SIG-M5 treated with dmso at 0.1 percent for 504 hours (cell line): Measurements from ENCODE around the gene FZR1.
"Not testable (repeated sequence)": the region's sequence is repeated elsewhere in the genome, so short reads cannot be mapped to it uniquely, and the experiment has no call there.

ENCODE experiments used
- DNase-seq: peaks from one replicate; lab custom pipeline; 2025; ENCODE audit not compliant: unreplicated experiment; lab: John Stamatoyannopoulos, UW

FZR1 gene

DNA sequence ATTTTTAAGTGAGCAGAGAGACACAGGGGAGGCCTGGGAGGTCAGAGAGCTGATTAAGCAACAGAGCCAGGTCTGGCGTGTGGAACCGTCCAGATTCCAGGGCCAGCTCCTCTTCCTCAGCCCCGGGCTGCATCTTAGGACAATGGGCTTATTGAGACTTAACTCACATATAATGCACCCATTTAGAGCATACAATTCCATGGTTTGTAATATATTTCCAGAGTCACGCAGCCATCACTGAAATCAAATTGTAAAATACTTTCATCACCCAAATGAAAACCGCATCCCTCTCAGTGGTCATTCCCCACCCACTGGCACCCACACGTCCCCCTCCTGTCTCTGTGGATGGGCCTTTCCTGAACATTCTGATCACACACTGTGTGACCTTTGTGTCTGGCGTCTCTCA, 64.5 kb downstream of the FZR1 start:
- DNase-seq, result no peak

DNA sequence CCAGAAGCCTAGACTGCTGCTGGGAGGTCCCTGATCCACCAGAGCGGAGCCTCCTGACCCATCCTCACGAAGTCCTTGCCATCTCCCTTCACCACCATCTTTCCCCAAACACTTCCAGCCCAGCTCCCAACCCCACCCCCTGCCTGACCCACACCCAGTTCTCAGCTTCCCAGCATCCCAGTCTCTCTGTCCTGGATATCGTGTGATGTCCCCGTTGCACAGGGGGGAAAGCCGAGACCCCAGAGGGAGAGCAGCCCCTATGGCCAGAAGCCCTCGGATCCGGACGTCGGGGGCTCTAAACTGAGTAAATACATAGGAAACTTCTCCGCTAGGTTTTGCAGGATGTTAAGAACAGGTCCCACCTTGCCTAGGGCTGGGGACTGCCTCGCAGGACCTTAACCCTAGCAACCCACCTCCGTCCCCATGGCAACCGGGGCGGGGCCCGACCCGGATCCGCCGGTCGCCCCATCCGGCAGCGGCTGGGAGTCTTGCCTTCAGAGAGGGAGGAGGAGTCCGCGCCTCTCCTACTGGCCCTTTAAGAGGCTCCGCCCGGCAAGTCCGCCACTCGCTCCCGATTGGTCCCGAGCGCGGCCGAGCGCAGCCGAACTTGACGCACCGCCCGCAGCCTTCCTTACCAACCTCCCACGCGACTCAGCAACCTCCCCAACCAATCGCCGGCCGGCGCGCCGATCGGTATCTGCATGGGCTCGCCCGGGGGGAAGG, 66.2 kb downstream of the FZR1 start:
- DNase-seq, result peak; percentile 97

DNA sequence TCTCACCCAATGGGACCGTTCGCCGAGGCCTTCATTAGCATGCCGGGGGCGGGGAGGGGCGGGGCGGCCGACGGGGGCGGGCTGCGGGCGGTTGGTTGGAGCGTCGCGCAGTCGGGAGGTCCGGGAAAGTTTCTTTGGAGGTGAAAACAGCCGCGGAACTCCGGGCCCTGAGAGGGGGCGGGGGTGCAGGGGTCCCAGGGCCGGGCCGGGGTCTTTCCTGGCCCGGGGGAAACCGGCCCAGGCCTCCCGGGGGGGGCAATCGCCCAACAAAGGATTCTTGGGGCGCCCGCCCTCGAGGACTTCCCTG, 66.7 kb downstream of the FZR1 start, which contains the start of gene HMG20B:
Gene HMG20B (plus strand): TSS at position 90 of the 307 bp plus-strand sequence. CDS start 366 bp downstream, outside the sequence.
- DNase-seq, result no peak

DNA sequence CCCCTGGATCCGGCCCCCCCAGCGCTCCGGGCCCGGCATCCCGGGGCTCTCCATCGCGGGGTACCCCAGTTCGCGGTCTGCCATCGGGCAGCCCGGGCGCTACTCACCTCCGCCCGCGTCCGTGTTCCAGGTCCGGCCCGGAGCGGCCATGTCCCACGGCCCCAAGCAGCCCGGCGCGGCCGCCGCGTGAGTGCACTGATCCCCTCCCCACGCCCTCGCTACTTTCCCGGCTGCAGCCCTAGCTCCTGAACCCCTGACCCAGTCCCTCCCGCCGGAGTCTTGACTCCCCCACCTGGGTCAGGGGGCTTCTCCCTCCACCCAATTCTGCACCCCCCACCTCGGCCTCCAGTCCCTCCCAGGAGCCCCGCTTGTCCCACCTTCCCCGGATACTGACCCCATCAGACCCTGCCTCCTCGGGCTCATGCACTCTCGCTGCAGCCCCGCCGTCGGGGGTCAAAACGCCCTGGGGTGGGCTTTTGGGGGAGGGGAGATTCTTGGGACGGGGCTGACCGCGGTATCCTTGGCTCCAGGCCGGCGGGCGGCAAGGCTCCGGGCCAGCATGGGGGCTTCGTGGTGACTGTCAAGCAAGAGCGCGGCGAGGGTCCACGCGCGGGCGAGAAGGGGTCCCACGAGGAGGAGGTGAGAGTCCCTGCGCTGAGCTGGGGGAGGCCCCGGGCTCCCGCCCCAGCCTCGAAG, 67.2 kb downstream of the FZR1 start:
- no peak for DNase-seq

DNA sequence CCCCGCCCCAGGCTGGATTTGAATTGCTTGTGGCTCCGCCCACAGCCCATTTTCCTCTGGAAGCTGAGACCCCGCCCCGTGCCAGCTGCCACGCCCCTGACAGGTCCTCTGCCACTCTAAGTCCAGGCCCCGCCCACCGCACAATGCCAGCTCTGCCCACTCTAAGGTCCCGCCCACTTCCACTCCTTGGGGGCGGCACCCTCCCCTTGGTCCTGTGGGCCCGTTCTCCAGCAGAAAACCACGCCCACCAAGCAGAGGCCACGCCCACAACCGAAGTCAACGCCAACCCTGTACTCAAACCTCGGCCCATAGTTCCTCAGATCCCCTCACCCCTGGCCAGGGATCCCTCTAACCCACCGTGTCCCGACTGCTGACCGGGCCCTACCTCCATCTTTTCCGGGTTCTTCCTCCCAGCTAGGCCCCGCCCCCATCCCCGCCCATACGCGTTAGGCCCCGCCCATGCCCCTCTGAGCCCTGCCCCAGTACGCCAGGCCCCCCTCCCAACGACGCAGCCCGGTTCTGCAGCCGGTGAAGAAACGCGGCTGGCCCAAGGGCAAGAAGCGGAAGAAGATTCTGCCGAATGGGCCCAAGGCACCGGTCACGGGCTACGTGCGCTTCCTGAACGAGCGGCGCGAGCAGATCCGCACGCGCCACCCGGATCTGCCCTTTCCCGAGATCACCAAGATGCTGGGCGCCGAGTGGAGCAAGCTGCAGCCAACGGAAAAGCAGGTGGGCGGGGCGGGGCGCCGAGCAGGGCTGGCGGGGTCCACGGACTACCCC, 67.9 kb downstream of the FZR1 start:
- peak; percentile 93 for DNase-seq

DNA sequence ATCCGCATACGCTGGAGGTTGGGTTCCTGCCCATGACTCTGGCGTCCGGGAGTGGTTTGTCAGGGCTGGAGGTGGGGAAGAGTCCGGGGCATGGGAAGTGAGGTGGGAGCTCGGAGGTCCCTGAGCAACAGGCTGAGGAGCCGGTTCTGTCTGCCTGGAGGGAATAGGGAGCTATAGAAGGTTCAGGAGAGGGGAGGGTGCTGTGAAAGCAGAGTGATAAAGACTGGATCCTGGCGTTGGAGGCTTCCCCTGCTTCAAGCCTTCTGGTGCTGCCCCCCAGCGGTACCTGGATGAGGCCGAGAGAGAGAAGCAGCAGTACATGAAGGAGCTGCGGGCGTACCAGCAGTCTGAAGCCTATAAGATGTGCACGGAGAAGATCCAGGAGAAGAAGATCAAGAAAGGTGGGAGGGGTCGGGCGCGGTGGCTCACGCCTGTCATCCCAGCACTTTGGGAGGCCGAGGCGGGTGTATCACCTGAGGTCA, 69.2 kb downstream of the FZR1 start:
- no peak for DNase-seq

DNA sequence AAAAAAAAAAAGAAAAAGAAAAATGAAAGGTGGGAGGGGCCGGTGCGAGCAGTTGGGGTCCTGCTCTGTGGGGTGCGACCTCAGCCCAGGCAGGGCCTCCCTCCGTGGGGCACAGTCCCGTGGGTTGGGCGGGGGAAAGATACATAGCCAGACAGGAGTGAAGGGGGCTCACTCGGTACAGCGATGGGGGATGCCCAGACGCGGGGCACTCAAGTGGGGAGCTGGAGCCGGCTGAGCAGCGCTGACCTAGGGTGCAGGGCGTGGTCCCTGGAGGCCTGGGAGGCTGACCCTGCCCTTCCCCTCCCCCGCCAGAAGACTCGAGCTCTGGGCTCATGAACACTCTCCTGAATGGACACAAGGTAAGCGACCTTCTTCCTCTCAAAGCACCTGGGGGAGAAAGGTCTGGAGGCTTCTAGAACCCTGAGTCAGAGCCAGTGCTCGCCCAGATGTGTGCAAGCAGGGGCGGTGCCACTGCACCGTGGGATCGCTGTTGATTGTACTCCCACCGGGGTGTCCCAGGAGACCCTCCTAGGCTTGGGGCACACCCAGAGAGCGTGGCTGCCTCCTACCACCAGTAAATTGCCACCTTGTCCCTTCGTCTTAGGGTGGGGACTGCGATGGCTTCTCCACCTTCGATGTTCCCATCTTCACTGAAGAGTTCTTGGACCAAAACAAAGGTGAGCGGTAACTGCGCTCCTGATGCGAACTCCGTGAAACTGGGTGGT, 70.0 kb downstream of the FZR1 start:
- DNase-seq, result no peak

DNA sequence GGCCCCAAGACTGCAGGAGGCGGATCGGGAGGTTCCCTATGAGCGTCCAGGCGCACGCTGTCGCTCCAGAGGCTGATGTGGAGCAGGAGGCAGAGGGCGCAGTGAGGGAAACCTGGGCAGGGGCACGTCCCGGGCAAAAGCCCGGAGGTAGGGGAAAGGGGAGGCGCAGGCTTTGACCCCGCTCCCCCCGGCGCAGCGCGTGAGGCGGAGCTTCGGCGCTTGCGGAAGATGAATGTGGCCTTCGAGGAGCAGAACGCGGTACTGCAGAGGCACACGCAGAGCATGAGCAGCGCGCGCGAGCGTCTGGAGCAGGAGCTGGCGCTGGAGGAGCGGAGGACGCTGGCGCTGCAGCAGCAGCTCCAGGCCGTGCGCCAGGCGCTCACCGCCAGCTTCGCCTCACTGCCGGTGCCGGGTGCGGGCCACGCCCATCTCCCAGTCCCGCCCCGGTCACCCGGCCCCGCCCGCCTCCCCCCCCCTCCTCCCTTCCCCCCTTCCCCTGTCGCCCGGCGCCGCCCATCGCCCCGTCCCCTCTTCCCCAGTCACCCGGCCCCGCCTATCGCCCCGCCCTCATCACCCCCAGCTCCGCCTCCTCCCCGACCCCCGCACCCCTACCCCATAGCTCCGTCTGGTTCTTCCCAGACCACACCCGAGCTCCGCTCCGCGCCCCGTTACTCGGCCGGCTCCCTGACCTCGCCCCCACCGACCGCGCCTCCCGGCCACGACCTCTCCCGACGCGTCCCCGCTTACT, 70.8 kb downstream of the FZR1 start:
- DNase-seq, result no peak

DNA sequence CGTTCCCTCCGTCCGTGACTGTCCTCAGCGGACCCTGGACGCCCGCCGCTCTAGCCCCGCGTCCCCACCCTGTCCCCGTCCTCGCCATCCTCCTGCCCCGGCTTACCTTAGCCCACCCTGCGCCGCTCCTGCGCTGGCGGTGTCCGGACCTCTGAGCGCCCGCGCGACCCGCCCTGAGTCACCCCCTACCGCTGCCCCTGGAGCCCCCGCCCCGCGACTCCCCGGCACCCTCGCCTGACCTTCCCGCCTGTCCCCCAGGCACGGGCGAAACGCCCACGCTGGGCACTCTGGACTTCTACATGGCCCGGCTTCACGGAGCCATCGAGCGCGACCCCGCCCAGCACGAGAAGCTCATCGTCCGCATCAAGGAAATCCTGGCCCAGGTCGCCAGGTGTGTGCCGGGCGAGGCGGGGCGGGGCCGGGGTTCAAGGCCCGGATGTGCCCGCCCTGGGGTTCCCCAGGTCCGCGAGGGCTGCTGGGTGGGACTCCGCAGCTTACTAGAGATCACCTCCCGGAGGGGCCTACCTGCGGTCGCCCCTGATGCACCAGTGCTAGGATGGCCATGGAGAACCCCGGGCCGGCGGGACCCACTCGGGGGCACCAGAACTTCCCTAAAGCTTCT, 71.7 kb downstream of the FZR1 start:
- no peak for DNase-seq

DNA sequence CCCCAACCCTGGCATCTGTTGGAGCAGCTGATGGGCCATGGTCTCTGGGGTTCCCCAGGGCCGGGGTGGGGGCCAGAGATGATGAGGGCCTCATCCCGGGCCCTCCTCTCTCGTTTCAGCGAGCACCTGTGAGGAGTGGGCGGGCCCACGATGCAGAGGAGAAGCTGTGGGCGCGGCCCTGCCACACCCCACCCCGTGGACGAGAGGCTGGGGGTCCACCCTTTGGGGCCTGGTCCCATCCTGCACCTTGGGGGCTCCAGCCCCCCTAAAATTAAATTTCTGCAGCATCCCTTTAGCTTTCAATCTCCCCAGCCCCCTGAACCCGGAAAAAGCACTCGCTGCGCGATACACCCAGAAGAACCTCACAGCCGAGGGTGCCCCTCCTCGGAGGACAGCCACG, 72.3 kb downstream of the FZR1 start:
- DNase-seq, result no peak

DNA sequence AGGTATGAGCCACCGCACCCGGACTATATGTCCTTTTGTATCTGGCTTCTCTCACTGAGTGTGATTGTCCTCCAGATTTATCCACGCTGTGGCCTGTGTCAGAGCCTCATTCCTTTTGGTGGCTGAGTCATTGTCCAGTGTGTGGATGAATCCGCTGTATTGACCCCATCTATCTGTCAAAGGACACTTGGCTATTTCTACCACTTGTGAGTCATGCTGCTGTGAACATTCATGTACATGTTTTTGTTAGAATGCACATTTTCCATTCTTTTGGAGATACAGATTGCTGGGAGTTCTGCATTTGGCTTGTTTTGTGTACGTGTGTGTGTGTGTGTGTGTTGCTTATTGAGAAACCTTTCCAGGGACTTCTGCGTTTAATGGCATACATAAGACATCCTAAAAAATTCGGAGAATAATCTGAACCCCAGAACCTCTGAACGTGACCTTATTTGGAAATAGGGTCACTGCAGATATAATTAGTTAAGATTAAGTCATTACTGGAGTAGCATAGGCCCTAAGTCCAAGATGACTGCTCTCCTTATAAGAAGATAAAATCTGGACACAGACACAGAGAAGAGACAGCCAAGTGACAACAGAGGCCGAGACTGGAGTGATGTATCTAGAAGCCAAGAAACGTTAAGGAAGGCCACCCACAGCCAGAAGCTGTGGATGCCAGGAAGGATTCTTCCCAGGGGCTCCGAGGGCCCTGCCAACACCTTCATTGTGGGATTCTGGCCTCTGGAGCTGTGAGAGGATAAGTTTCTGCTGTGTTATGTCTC, 74.2 kb downstream of the FZR1 start:
- DNase-seq, result no peak

DNA sequence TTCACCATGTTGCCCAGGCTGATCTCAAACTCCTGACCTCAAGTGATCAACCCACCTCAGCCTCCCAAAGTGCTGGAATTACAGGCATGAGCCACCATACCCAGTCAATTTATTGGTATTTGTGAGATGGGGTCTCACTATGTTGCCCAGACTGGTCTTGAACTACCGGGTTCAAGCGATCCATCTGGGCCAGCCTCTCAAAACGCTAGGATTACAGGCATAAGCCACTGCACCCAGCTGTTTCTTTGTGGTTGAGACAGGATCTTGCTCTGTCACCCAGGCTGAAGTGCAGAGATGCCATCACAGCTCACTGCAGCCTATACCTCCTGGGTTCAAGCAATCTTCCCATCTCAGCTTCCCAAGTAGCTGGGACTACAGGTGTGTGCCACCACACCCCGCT, 75.7 kb downstream of the FZR1 start:
- DNase-seq, result not testable (repeated sequence)

DNA sequence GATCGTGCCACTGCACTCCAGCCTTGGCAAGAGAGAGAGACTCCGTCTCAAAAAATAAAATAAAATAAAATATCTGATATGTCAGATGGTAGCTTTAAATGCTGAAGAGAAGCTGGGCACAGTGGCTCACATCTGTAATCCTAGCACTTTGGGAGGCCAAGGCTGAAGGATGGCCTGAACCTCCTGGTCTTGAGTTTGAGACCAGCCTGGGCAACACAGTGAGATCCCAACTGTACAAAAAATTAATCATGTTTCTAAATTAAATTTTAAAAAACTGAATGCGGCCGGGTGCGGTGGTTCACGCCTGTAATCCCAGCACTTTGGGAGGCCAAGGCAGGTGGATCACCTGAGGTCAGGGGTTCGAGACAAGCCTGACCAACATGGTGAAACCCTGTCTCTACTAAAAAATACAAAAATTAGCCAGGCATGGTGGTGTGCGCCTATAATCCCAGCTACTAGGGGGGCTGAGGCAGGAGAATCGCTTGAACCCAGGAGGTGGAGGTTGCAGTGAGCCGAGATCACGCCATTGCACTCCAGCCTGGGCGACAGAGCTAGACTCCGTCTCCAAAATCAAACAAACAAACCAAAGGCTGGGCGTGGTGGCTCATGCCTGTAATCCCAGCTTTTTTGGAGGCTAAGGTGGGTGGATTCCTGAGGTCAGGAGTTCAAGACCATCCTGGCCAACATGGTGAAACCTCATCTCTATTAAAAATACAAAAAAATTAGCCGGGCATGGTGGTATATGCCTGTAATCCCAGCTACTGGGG, 78.1 kb downstream of the FZR1 start:
- not testable (repeated sequence) for DNase-seq

DNA sequence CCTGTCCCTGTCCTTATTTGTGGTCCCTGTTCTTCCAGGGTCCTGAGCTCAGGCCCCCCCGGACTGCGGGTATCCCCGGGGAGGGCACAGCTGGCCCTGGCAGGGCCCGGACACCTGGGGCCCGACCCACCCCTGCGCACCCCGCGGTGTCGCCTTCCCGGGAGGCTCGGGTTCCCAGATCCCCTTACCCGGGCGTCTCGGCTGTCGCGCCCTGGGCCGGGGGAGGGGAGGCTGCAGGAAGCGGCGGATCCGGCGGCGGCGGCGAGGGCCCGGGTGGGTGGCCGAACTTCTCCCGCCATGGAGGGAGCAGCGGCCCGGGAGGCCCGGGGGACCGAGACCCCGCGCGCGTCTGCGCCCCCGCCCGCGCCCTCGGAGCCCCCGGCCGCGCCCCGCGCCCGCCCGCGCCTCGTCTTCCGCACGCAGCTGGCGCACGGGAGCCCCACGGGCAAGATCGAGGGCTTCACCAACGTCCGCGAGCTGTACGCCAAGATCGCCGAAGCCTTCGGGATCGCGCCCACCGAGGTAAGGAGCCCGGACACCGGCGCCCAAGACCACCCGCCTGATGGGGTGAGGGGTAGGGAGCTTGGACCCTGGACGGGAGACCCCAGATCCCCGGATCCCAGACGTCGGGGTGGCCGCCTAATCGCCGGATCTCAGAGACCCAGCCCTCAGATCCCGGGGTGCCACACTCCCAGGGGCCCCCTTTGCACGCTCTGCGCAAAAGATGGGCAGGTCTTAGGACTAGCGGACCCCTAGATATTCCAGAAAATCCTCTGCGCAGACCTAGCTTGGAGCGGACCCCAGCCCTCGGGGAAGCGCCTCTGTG, 79.4 kb downstream of the FZR1 start, which contains the start of gene GIPC3:
Gene GIPC3 (plus strand): TSS at position 178 of the 826 bp plus-strand sequence. CDS start 120 bp downstream, at position 298.
- no peak for DNase-seq

DNA sequence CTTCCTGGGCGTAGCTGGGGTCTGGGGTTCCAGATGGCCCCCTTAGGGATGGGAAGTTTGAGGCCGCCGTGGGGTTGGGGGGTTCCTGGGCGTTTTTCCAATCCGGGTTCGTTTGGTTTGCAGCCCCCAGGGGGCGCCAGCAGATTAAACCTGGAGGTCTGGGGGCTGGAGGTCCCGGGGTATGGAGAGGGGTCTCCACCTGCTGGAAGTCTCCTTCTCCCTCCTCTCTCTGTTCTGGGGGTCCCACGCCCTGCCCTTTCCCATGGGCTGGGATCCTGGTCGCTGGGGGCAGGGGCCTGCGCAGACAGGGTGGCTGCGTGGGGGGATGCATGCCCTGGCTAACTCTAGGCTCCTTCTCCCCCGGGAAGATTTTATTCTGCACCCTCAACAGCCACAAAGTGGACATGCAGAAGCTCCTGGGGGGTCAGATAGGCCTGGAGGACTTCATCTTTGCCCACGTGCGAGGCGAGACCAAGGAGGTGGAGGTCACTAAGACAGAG, 80.1 kb downstream of the FZR1 start:
- DNase-seq, result no peak

DNA sequence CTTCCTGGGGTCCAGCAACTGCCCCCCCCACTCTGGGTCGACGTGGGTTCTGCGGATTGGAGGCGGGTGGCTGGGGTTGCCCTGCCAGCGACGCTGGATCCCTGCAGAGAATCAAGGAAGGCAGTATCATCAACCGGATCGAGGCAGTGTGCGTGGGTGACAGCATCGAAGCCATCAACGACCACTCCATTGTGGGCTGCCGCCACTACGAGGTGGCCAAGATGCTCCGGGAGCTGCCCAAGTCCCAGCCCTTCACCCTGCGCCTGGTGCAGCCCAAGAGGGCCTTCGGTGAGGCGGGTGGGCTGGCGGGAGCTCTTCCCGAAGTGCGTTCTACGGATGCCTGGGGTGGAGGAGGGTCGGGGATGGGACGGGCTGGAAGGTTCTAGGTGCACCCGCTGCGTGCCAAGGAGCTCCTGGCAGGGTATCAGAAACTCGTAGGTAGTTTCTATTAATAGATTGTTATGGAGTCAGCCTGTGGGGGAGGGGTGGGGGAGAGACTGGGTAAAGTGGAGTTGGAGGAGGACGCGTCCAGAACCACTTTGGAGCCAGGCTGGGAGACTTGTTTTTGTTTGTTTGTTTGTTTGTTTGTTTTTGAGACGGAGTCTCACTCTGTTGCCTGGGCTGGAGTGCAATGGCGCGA, 80.7 kb downstream of the FZR1 start:
- no peak for DNase-seq
